Pancreas (tissue), 10 donors: ENCODE measurements around the gene SPEN. TPM values are rescaled to one million over a fixed set of nuclear protein-coding genes. Genes with fewer than 3 reads are reported as not detected.

Experiments used
- ATAC-seq, 4 donors: fragments of 200-7000 bp; cut with Tn5 transposase; one replicate each; pipeline versions ENCODE4 v1.8.0 to v1.9.1; 2020; ENCODE audit warnings: mild to moderate bottlenecking in 4 of 4, moderate library complexity in 4 of 4
- DNase-seq, 6 donors: peaks; one replicate each; pipeline ENCODE4 v3.0.0-alpha.2; 2020
- FAIRE-seq: peaks from 2 replicates; lab custom pipeline; 2012; peaks lifted over from hg19 to GRCh38; lab: Jason Lieb, UNC
- H3K27ac ChIP-seq, 4 donors: fragments of 200-600 bp; sonication (generic); 1 replicate in 3 of 4; 2 replicates in 1 of 4; pipeline versions ENCODE4 v1.5.0 to v1.8.0; 2020
- H3K27me3 ChIP-seq, 4 donors: fragments of 200-600 bp; one replicate each; pipeline ENCODE4 v1.8.0; 2021
- H3K36me3 ChIP-seq, 3 donors: fragments of 200-600 bp; sonication (generic) in 1 of 3; one replicate each; pipeline versions ENCODE4 v1.5.0 to v1.8.0; 2020 to 2021
- H3K4me1 ChIP-seq, 3 donors: fragments of 200-600 bp; one replicate each; pipeline ENCODE4 v1.8.0; 2021
- H3K4me3 ChIP-seq, 4 donors: fragments of 200-600 bp; sonication (generic) in 2 of 4; one replicate each; pipeline versions ENCODE4 v1.5.0 to v1.8.0; 2020 to 2021
- H3K9me3 ChIP-seq, 4 donors: fragments of 200-600 bp; one replicate each; pipeline ENCODE4 v1.8.0; 2021
- CTCF ChIP-seq, 4 donors: fragments of 200-600 bp; sonication (generic) in 3 of 4; IDR thresholded peaks; one replicate each; pipeline versions ENCODE4 v1.5.0 to v1.8.0; 2021; ENCODE audit warnings: antibody characterized with exemption in 4 of 4
- WGBS, 2 donors: extraction: QIAGEN DNeasy Blood & Tissue Kit; methylation state at CpG; one replicate each; pipeline ENCODE4 v1.1.7; 2013; 5-methylcytosine and 5-hydroxymethylcytosine counted together
- intact Hi-C, 3 donors: fragments of 100-400 bp; cut with DNase I; formaldehyde crosslinking; loops; one replicate each; pipeline versions ENCODE4 v1.11.1 to v1.14.2; 2022
- polyA plus RNA-seq, 2 donors: library from polyadenylated mRNA; stranded (reverse); fragments of 200-250 nt; gene quantifications; one replicate each; pipeline ENCODE4 v1.2.3, GENCODE V29; 2013
- total RNA-seq, 6 donors: library from RNA; stranded (reverse); fragmentation: NEBNext Ultra II Directional in 4 of 6; extraction: Animal tissue kit (Norgen Biotek cat#: 25700) in 4 of 6; gene quantifications; one replicate each; pipeline versions ENCODE4 v1.2.1 to v1.2.4, GENCODE V29; 2021 to 2023
- donor health status: healthy with polysubstance abuse.
- donor health status: DM: no; HTN: no; CAD: no; lungs with moderate emphysema.
- donor health status: DM: no; HTN: no; CAD: no.
- donor health status: control.
- donor health status: control.
- donor health status: Bipolar disorder and iron deficiency.
- donor health status: DM: yes; HTN: yes; CAD: no.
- donor health status: DM: no; HTN: no; CAD: no.
- donor health status: DM: no; HTN: no; CAD: no.
- donor health status: DM: yes; HTN: yes; CAD: no.

Gene SPEN
- total and polyA plus RNA-seq, 8 donors = 16.2 to 38.2 (median 26.2) TPM

GRCh38 chr1:15950302-15950701 is 102.8 kb downstream of the SPEN start:
- intact Hi-C loops = no loop called here
- no peak for FAIRE-seq
- Histone ChIP-seq H3K36me3 (peaks cover 2 to 15% (median 5%) of the 10 kb centered on the region in 3 donors), H3K4me3 (no peak overlapping the region), H3K4me1 (peaks cover 18 to 33% (median 21%) of the 10 kb centered on the region in 3 donors), H3K27ac (peak overlapping the region; percentile 56 to 85 (median 76)), H3K27me3 (no peaks in the 10 kb centered on the region), H3K9me3 (no peaks in the 10 kb centered on the region)
- peak in 2 of 4 donors; percentile 1 to 5 for ATAC-seq
- TF ChIP-seq CTCF (IDR thresholded peaks at IDR 0.05) = no peak
- WGBS, 2 donors = 71 to 84% methylated on average over 4 of the region's 4 CpGs
- DNase-seq = no peak

- ATAC-seq (peak in 1 of 4 donors; percentile 3), DNase-seq (no peak), FAIRE-seq (no peak)
- TF ChIP-seq CTCF (IDR thresholded peaks at IDR 0.05) = no peak
- WGBS, 2 donors = 55 to 69% methylated on average over 10 of the region's 10 CpGs
- Histone ChIP-seq H3K4me1 (peaks cover 18 to 33% (median 21%) of the 10 kb centered on the region in 3 donors), H3K9me3 (no peaks in the 10 kb centered on the region), H3K27me3 (no peaks in the 10 kb centered on the region), H3K27ac (peak overlapping the region; percentile 56 to 85 (median 76)), H3K4me3 (no peak overlapping the region), H3K36me3 (peaks cover 2 to 10% (median 5%) of the 10 kb centered on the region in 3 donors)
- intact Hi-C loops = no loop called here
Observed at GRCh38 chr1:15950763-15951295, 103.3 kb downstream of the SPEN start.

GRCh38 chr1:15951341-15952153 is 104.0 kb downstream of the SPEN start:
- Histone ChIP-seq H3K36me3 (peaks cover 2 to 5% (median 3%) of the 10 kb centered on the region in 3 donors), H3K4me3 (no peak overlapping the region), H3K9me3 (no peaks in the 10 kb centered on the region), H3K27ac (peak overlapping the region in 2 of 4 donors; percentile 83 to 85), H3K27me3 (no peaks in the 10 kb centered on the region), H3K4me1 (peaks cover 18 to 33% (median 21%) of the 10 kb centered on the region in 3 donors)
- intact Hi-C loops = no loop called here
- FAIRE-seq (no peak), DNase-seq (no peak), ATAC-seq (no peak)
- 86 to 90% methylated on average over 23 of the region's 23 CpGs for WGBS, 2 donors
- TF ChIP-seq CTCF (IDR thresholded peaks at IDR 0.05) = no peak

GRCh38 chr1:15952317-15953258 is 105.1 kb downstream of the SPEN start:
- no peak for ATAC-seq
- FAIRE-seq = no peak
- 89 to 90% methylated on average over 27 of the region's 27 CpGs for WGBS, 2 donors
- no peak for TF ChIP-seq CTCF (IDR thresholded peaks at IDR 0.05)
- H3K4me1 ChIP-seq = peaks cover 18 to 33% (median 21%) of the 10 kb centered on the region in 3 donors
- H3K4me3 ChIP-seq = no peak overlapping the region
- no peak overlapping the region for H3K27ac ChIP-seq
- no peak for DNase-seq
- H3K9me3 ChIP-seq = no peaks in the 10 kb centered on the region
- intact Hi-C loops = no loop called here
- no peaks in the 10 kb centered on the region for H3K27me3 ChIP-seq
- peaks cover 0 to under 1% (median 0%) of the 10 kb centered on the region in 3 donors for H3K36me3 ChIP-seq
